ENCODE measurements around the gene IL20RA. TPM values are rescaled to one million over a fixed set of nuclear protein-coding genes. Genes with fewer than 3 reads are reported as not detected.

Gene IL20RA
- total RNA-seq (2022) (0.65 and 1.6 TPM in 2 replicates), Bru-seq, nascent RNA (percentile 41 among the genes with signal in this experiment), BruChase-seq, experiment 1, labeled RNA remaining after a 2-hour chase (percentile 34 among the genes with signal in this experiment), BruChase-seq, experiment 2, labeled RNA remaining after a 6-hour chase (percentile 30 among the genes with signal in this experiment)
- long read RNA-seq, partial matches to known transcripts = 1 of 5 reads
- long read RNA-seq, other reads (novel, unspliced or antisense) = 0 of 5 reads

- ChIA-PET POLR2A (no interaction called here), CTCF (interaction anchor here (0.9 kb wide), 1 partner anchor 31 kb away, joined by 3 read pairs; no protein-coding TSS in a partner anchor)
- no peaks in the 10 kb centered on the region for H3K36me3 ChIP-seq (ENCODE audit: control insufficient read depth, insufficient read depth, low read length)
- no peaks in the 10 kb centered on the region for H3K4me1 ChIP-seq
- no peak for TF ChIP-seq CTCF (IDR thresholded peaks at IDR 0.05; ENCODE audit: insufficient read depth in 1 of 2, low read depth in 1 of 2, low read length in 1 of 2, severe bottlenecking in 1 of 2, unreplicated experiment in 1 of 2)
- H3K27me3 ChIP-seq (replicated peaks; ENCODE audit: control insufficient read depth, insufficient read depth, low read length) = no peaks in the 10 kb centered on the region
- H3K9me3 ChIP-seq = no peaks in the 10 kb centered on the region
- Mint-ChIP-seq H3K27ac (ENCODE audit: unreplicated experiment) (no peak within 1 kb of the TSS), H3K9me3 (ENCODE audit: unreplicated experiment) (no peaks in the 10 kb centered on the region), H3K36me3 (ENCODE audit: insufficient read depth, unreplicated experiment) (no peaks in the 10 kb centered on the region), H3K4me3 (ENCODE audit: unreplicated experiment) (peak within 1 kb of the TSS; percentile 76), H3K27me3 (ENCODE audit: insufficient read depth, unreplicated experiment) (peaks cover 6% of the 10 kb centered on the region), H3K4me1 (ENCODE audit: low read depth, unreplicated experiment) (no peaks in the 10 kb centered on the region)
- intact Hi-C loops (cut with micrococcal nuclease; ENCODE audit: unreplicated experiment) = no loop called here
- no TSS peak for BruUV-seq (replicated peaks)
- peak; percentile 39 to 59 for DNase-seq
- peak within 1 kb of the TSS; percentile 85 for H3K4me3 ChIP-seq (ENCODE audit: low read depth, low read length)
Observed at GRCh38 chr6:137044366-137045221, at the start of gene IL20RA. Gene IL20RA (minus strand): TSS chr6:137044965. CDS start chr6:137044728, 237 bp downstream.

GRCh38 chr6:137093183-137094069 is 48.7 kb upstream of the IL20RA start:
- no peaks in the 10 kb centered on the region for H3K27me3 Mint-ChIP-seq (ENCODE audit: insufficient read depth, unreplicated experiment)
- no peaks in the 10 kb centered on the region for H3K9me3 Mint-ChIP-seq (ENCODE audit: unreplicated experiment)
- ChIA-PET POLR2A (no interaction called here), CTCF (interaction anchor here (0.6 to 1.0 kb wide), 14 partner anchors 17 to 882 kb away, joined by 3 to 31 read pairs (median 4); no protein-coding TSS in a partner anchor)
- Histone ChIP-seq H3K4me3 (ENCODE audit: low read depth, low read length) (no peak overlapping the region), H3K9me3 (no peaks in the 10 kb centered on the region), H3K27me3 (replicated peaks; ENCODE audit: control insufficient read depth, insufficient read depth, low read length) (no peaks in the 10 kb centered on the region), H3K4me1 (peaks cover 6% of the 10 kb centered on the region; the same call in 1 of the 2 replicates), H3K36me3 (ENCODE audit: control insufficient read depth, insufficient read depth, low read length) (no peaks in the 10 kb centered on the region)
- TF ChIP-seq CTCF (IDR thresholded peaks at IDR 0.05; ENCODE audit: insufficient read depth in 1 of 2, low read depth in 1 of 2, low read length in 1 of 2, severe bottlenecking in 1 of 2, unreplicated experiment in 1 of 2) = no peak
- DNase-seq = no peak
- BruUV-seq (replicated peaks) = no TSS peak
- intact Hi-C loops (cut with micrococcal nuclease; ENCODE audit: unreplicated experiment) = loop anchor here (1.0 to 10.0 kb wide), 6 partner anchors 109 to 548 kb away; no protein-coding TSS in a partner anchor
- no peak overlapping the region for H3K27ac Mint-ChIP-seq (ENCODE audit: unreplicated experiment)
- H3K4me1 Mint-ChIP-seq (ENCODE audit: low read depth, unreplicated experiment) = no peaks in the 10 kb centered on the region
- no peak overlapping the region for H3K4me3 Mint-ChIP-seq (ENCODE audit: unreplicated experiment)
- no peaks in the 10 kb centered on the region for H3K36me3 Mint-ChIP-seq (ENCODE audit: insufficient read depth, unreplicated experiment)

GRCh38 chr6:137092018-137092417 is 47.3 kb upstream of the IL20RA start:
- Mint-ChIP-seq H3K27me3 (ENCODE audit: insufficient read depth, unreplicated experiment) (no peaks in the 10 kb centered on the region), H3K4me3 (ENCODE audit: unreplicated experiment) (no peak overlapping the region), H3K27ac (ENCODE audit: unreplicated experiment) (no peak overlapping the region), H3K4me1 (ENCODE audit: low read depth, unreplicated experiment) (no peaks in the 10 kb centered on the region), H3K9me3 (ENCODE audit: unreplicated experiment) (no peaks in the 10 kb centered on the region), H3K36me3 (ENCODE audit: insufficient read depth, unreplicated experiment) (no peaks in the 10 kb centered on the region)
- TF ChIP-seq CTCF (IDR thresholded peaks at IDR 0.05; ENCODE audit: insufficient read depth in 1 of 2, low read depth in 1 of 2, low read length in 1 of 2, severe bottlenecking in 1 of 2, unreplicated experiment in 1 of 2) = no peak
- BruUV-seq (replicated peaks) = no TSS peak
- no peaks in the 10 kb centered on the region for H3K36me3 ChIP-seq (ENCODE audit: control insufficient read depth, insufficient read depth, low read length)
- no peaks in the 10 kb centered on the region for H3K9me3 ChIP-seq
- no peak overlapping the region for H3K4me3 ChIP-seq (ENCODE audit: low read depth, low read length)
- intact Hi-C loops (cut with micrococcal nuclease; ENCODE audit: unreplicated experiment) = loop anchor here (5.0 to 10.0 kb wide), 2 partner anchors 325 to 483 kb away; no protein-coding TSS in a partner anchor
- H3K4me1 ChIP-seq = peaks cover 6% of the 10 kb centered on the region; the same call in 1 of the 2 replicates
- no peak for DNase-seq
- POLR2A ChIA-PET = no interaction called here
- CTCF ChIA-PET = no interaction called here
- H3K27me3 ChIP-seq (replicated peaks; ENCODE audit: control insufficient read depth, insufficient read depth, low read length) = no peaks in the 10 kb centered on the region

All from Caco-2 (cell line).